Measurements from ENCODE around the gene SDK2. TPM values are rescaled to one million over a fixed set of nuclear protein-coding genes. Genes with fewer than 3 reads are reported as not detected.

SDK2 gene
- polyA plus RNA-seq, 1 of the 3 experiments (the other 2 are of a cell fraction), result 0.02 TPM

DNA sequence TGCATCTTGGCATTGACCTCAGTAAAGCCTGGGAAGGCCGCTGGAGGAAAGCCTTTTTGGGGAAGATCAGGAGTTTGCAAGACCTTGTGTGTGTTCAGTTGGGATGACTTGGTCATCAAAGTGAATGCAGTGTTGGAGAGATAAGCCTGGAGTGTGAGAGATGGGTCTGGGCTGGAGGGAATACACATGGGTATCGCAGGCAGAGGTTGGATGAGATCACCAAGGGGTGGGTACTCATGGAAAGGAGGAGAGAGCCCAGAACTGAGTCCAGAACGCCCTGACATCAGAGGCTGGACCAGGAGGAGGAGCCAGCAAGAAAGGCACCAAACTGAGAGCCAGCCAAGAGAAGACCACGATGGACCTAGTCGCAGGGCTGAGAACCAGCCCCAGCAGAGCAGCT, 35.2 kb downstream of the SDK2 start (continued):
- TF ChIP-seq, protein P1, sequence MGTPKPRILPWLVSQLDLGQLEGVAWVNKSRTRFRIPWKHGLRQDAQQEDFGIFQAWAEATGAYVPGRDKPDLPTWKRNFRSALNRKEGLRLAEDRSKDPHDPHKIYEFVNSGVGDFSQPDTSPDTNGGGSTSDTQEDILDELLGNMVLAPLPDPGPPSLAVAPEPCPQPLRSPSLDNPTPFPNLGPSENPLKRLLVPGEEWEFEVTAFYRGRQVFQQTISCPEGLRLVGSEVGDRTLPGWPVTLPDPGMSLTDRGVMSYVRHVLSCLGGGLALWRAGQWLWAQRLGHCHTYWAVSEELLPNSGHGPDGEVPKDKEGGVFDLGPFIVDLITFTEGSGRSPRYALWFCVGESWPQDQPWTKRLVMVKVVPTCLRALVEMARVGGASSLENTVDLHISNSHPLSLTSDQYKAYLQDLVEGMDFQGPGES (IDR thresholded peaks at IDR 0.05; ENCODE audit: low read depth, low read length), result no peak

DNA sequence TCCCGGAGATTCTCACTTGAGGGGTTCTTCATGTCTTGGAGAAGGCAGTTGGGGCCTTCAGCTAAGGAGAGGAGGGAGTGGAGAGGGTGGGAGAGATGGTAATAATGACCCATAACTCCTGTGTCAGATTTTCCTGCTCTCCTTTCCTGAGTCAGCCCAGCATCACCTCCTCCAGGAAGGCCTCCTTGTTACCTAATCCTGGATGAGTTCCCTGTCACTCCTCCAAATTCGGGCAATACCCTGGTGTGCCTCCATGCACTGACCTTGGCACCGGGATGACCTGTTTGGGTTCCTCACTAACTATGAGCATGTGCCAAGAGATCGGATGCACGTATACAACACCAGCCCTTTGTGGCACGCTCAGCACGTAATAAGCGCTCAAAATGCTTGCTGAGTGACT, 38.8 kb downstream of the SDK2 start:
- WGBS (ENCODE audit: low lambda C conversion rate), result 59% methylated on average over 8 of the region's 8 CpGs

GRCh38 chr17:73604476-73604875, 39.8 kb downstream of the SDK2 start:
- 51% methylated on average over 7 of the region's 7 CpGs for WGBS (ENCODE audit: low lambda C conversion rate)
- no peaks in the 10 kb centered on the region for H3K9me3 ChIP-seq
- H3K4me3 ChIP-seq (ENCODE audit: low read depth in 2 of 2, low read length in 1 of 2), result no peak overlapping the region
- POLR2A ChIA-PET, result interaction anchor here (0.7 kb wide), 1 partner anchor 19 kb away, joined by 3 read pairs; no protein-coding TSS in a partner anchor
- DNase-seq, result no peak
- H3K4me2 ChIP-seq, result no peak overlapping the region
- no peaks in the 10 kb centered on the region for H3K36me3 ChIP-seq (replicated peaks in 1 of 2; ENCODE audit: control insufficient read depth in 1 of 2, insufficient read depth in 2 of 2, low read length in 1 of 2)
- no peaks in the 10 kb centered on the region for H3F3A ChIP-seq (replicated peaks; ENCODE audit: insufficient read depth)
- H3K9ac ChIP-seq, result no peak overlapping the region
- H3K27ac ChIP-seq (ENCODE audit: low read depth in 2 of 2, low read length in 1 of 2), result no peak overlapping the region
- H4K20me1 ChIP-seq (ENCODE audit: insufficient read depth), result no peaks in the 10 kb centered on the region
- H3K27me3 ChIP-seq (ENCODE audit: insufficient read depth), result no peaks in the 10 kb centered on the region
- no peaks in the 10 kb centered on the region for H3K79me2 ChIP-seq (ENCODE audit: insufficient read depth)
- H3K9me2 ChIP-seq, result no peaks in the 10 kb centered on the region
- no peak overlapping the region for H2AFZ ChIP-seq (ENCODE audit: low read depth)
- peaks cover 0 to 18% of the 10 kb centered on the region in 2 experiments; a peak in 1 of 4 replicates for H3K4me1 ChIP-seq (ENCODE audit: control insufficient read depth in 1 of 2, insufficient read depth in 2 of 2, low read depth in 1 of 2, low read length in 1 of 2)
- CTCF ChIA-PET, result interaction anchor here (1.0 to 1.7 kb wide), 3 partner anchors 9 to 595 kb away, joined by 4 to 7 read pairs (median 6); no protein-coding TSS in a partner anchor
- TF ChIP-seq TEAD4 (IDR thresholded peaks at IDR 0.05; ENCODE audit: borderline replicate concordance, insufficient read depth), result no peak
- TF ChIP-seq, protein P2, sequence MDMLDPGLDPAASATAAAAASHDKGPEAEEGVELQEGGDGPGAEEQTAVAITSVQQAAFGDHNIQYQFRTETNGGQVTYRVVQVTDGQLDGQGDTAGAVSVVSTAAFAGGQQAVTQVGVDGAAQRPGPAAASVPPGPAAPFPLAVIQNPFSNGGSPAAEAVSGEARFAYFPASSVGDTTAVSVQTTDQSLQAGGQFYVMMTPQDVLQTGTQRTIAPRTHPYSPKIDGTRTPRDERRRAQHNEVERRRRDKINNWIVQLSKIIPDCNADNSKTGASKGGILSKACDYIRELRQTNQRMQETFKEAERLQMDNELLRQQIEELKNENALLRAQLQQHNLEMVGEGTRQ (IDR thresholded peaks at IDR 0.05; ENCODE audit: borderline replicate concordance, low read depth, low read length), result no peak
- TF ChIP-seq GABPA (IDR thresholded peaks at IDR 0.05; ENCODE audit: low read depth), result no peak
- TF ChIP-seq NFIC (IDR thresholded peaks at IDR 0.05; ENCODE audit: borderline replicate concordance), result no peak
- TF ChIP-seq MXI1 (IDR thresholded peaks at IDR 0.05; ENCODE audit: low read depth, low read length), result no peak
- no peak for TF ChIP-seq RFX5 (IDR thresholded peaks at IDR 0.05; ENCODE audit: low read length)
- TF ChIP-seq SIN3A (IDR thresholded peaks at IDR 0.05; ENCODE audit: borderline replicate concordance, low read depth, low read length), result no peak
- no peak for TF ChIP-seq MEF2A (IDR thresholded peaks at IDR 0.05; ENCODE audit: borderline replicate concordance, low read depth)
- TF ChIP-seq, protein P3, sequence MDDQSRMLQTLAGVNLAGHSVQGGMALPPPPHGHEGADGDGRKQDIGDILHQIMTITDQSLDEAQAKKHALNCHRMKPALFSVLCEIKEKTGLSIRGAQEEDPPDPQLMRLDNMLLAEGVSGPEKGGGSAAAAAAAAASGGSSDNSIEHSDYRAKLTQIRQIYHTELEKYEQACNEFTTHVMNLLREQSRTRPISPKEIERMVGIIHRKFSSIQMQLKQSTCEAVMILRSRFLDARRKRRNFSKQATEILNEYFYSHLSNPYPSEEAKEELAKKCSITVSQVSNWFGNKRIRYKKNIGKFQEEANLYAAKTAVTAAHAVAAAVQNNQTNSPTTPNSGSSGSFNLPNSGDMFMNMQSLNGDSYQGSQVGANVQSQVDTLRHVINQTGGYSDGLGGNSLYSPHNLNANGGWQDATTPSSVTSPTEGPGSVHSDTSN (IDR thresholded peaks at IDR 0.05), result no peak
- TF ChIP-seq RXRA (IDR thresholded peaks at IDR 0.05; ENCODE audit: borderline replicate concordance, low read depth), result no peak
- no peak for TF ChIP-seq GATA2 (CRISPR knock-in tag; IDR thresholded peaks at IDR 0.05)
- TF ChIP-seq CHD2 (IDR thresholded peaks at IDR 0.05; ENCODE audit: low read length, partially characterized antibody), result no peak

More for the DNA sequence above, 38.8 kb downstream of the SDK2 start:
- POLR2A ChIA-PET, result no interaction called here
- Histone ChIP-seq H3K9me2 (no peaks in the 10 kb centered on the region), H2AFZ (ENCODE audit: low read depth) (no peak overlapping the region), H4K20me1 (ENCODE audit: insufficient read depth) (no peaks in the 10 kb centered on the region), H3K4me1 (ENCODE audit: control insufficient read depth in 1 of 2, insufficient read depth in 2 of 2, low read depth in 1 of 2, low read length in 1 of 2) (peaks cover 0 to 9% of the 10 kb centered on the region in 2 experiments; a peak in 1 of 4 replicates), H3K27me3 (ENCODE audit: insufficient read depth) (no peaks in the 10 kb centered on the region), H3K4me2 (no peak overlapping the region), H3K4me3 (ENCODE audit: low read depth in 2 of 2, low read length in 1 of 2) (no peak overlapping the region), H3F3A (replicated peaks; ENCODE audit: insufficient read depth) (no peaks in the 10 kb centered on the region), H3K36me3 (replicated peaks in 1 of 2; ENCODE audit: control insufficient read depth in 1 of 2, insufficient read depth in 2 of 2, low read length in 1 of 2) (no peaks in the 10 kb centered on the region), H3K27ac (ENCODE audit: low read depth in 2 of 2, low read length in 1 of 2) (no peak overlapping the region), H3K79me2 (ENCODE audit: insufficient read depth) (no peaks in the 10 kb centered on the region), H3K9me3 (no peaks in the 10 kb centered on the region), H3K9ac (no peak overlapping the region)
- CTCF ChIA-PET, result interaction anchor here (0.7 kb wide), 1 partner anchor 19 kb away, joined by 3 read pairs; no protein-coding TSS in a partner anchor
- no peak for DNase-seq
- no peak for TF ChIP-seq MXI1 (IDR thresholded peaks at IDR 0.05; ENCODE audit: low read depth, low read length)
- no peak for TF ChIP-seq MAX (IDR thresholded peaks at IDR 0.05; ENCODE audit: low read depth)
- no peak for TF ChIP-seq FOSL2 (IDR thresholded peaks at IDR 0.05; ENCODE audit: borderline replicate concordance, low read depth)
- no peak for TF ChIP-seq SMC3 (IDR thresholded peaks at IDR 0.05; ENCODE audit: low read depth, low read length)
- no peak for TF ChIP-seq RFX5 (IDR thresholded peaks at IDR 0.05; ENCODE audit: low read length)
- no peak for TF ChIP-seq POLR2AphosphoS5 (IDR thresholded peaks at IDR 0.05; ENCODE audit: low read depth, low read length)
- TF ChIP-seq RCOR1 (IDR thresholded peaks at IDR 0.05; ENCODE audit: low read length), result no peak
- TF ChIP-seq JUND (IDR thresholded peaks at IDR 0.05), result no peak
- TF ChIP-seq, protein P1 (IDR thresholded peaks at IDR 0.05; ENCODE audit: low read depth, low read length), result no peak
- no peak for TF ChIP-seq TEAD4 (IDR thresholded peaks at IDR 0.05; ENCODE audit: borderline replicate concordance, insufficient read depth)
- no peak for TF ChIP-seq CHD2 (IDR thresholded peaks at IDR 0.05; ENCODE audit: low read length, partially characterized antibody)
- TF ChIP-seq, protein P4, sequence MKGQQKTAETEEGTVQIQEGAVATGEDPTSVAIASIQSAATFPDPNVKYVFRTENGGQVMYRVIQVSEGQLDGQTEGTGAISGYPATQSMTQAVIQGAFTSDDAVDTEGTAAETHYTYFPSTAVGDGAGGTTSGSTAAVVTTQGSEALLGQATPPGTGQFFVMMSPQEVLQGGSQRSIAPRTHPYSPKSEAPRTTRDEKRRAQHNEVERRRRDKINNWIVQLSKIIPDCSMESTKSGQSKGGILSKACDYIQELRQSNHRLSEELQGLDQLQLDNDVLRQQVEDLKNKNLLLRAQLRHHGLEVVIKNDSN (IDR thresholded peaks at IDR 0.05; ENCODE audit: borderline replicate concordance, low read depth), result no peak
